ENCODE data around the gene NRXN3. TPM values are rescaled to one million over a fixed set of nuclear protein-coding genes. Genes with fewer than 3 reads are reported as not detected.

Gene NRXN3
- total RNA-seq, 4 donors from 2014 or later = 0.04 to 0.16 TPM; not detected in 2

GRCh38 chr14:79698298-79698711 lies 1528.1 kb downstream of the NRXN3 start:
- Histone ChIP-seq H3K4me1 (peaks cover 0 to 5% of the 10 kb centered on the region in 2 donors), H3K27ac (no peak overlapping the region), H3K27me3 (no peaks in the 10 kb centered on the region), H3K36me3 (no peaks in the 10 kb centered on the region), H3K9me3 (no peaks in the 10 kb centered on the region), H3K4me3 (no peak overlapping the region)
- in situ Hi-C loops (cut with MboI; ENCODE audit: low sequenced_read_pairs in 4 of 4) (no loop called here), intact Hi-C loops (cut with DNase I; ENCODE audit: low total_unique reads) (no loop called here)
- ATAC-seq = no peak
- no peak for DNase-seq
- TF ChIP-seq POLR2A (IDR thresholded peaks at IDR 0.05) (no peak), CTCF (IDR thresholded peaks at IDR 0.05 in 4 of 5, conservative IDR thresholded peaks at IDR 0.05 in 1 of 5) (no peak)

- no peak overlapping the region for H3K27ac ChIP-seq
- no peak overlapping the region for H3K4me3 ChIP-seq
- ATAC-seq (no peak), DNase-seq (no peak)
- in situ Hi-C loops (cut with MboI; ENCODE audit: low sequenced_read_pairs in 4 of 4) (no loop called here), intact Hi-C loops (cut with DNase I; ENCODE audit: low total_unique reads) (no loop called here)
- H3K36me3 ChIP-seq = no peaks in the 10 kb centered on the region
- H3K27me3 ChIP-seq = no peaks in the 10 kb centered on the region
- H3K9me3 ChIP-seq = no peaks in the 10 kb centered on the region
- TF ChIP-seq POLR2A (IDR thresholded peaks at IDR 0.05) (no peak), CTCF (IDR thresholded peaks at IDR 0.05 in 4 of 5, conservative IDR thresholded peaks at IDR 0.05 in 1 of 5) (no peak)
- H3K4me1 ChIP-seq = peaks cover 0 to under 1% of the 10 kb centered on the region in 2 donors
Observed at GRCh38 chr14:79699206-79699605, 1529.0 kb downstream of the NRXN3 start.

GRCh38 chr14:79701371-79701770 lies 1531.2 kb downstream of the NRXN3 start:
- H3K27ac ChIP-seq = no peak overlapping the region
- DNase-seq (no peak), ATAC-seq (no peak)
- H3K36me3 ChIP-seq = no peaks in the 10 kb centered on the region
- in situ Hi-C loops (cut with MboI; ENCODE audit: low sequenced_read_pairs in 4 of 4) = no loop called here
- H3K4me1 ChIP-seq = peaks cover 0 to 3% of the 10 kb centered on the region in 2 donors
- H3K27me3 ChIP-seq = no peaks in the 10 kb centered on the region
- intact Hi-C loops (cut with DNase I; ENCODE audit: low total_unique reads) = no loop called here
- no peak overlapping the region for H3K4me3 ChIP-seq
- TF ChIP-seq POLR2A (IDR thresholded peaks at IDR 0.05) (no peak), CTCF (IDR thresholded peaks at IDR 0.05 in 4 of 5, conservative IDR thresholded peaks at IDR 0.05 in 1 of 5) (no peak)
- no peaks in the 10 kb centered on the region for H3K9me3 ChIP-seq

GRCh38 chr14:79702197-79702596 lies 1532.0 kb downstream of the NRXN3 start:
- Histone ChIP-seq H3K27ac (no peak overlapping the region), H3K9me3 (no peaks in the 10 kb centered on the region), H3K27me3 (no peaks in the 10 kb centered on the region), H3K4me3 (no peak overlapping the region), H3K36me3 (no peaks in the 10 kb centered on the region), H3K4me1 (peaks cover 0 to 3% of the 10 kb centered on the region in 2 donors)
- in situ Hi-C loops (cut with MboI; ENCODE audit: low sequenced_read_pairs in 4 of 4) = no loop called here
- TF ChIP-seq POLR2A (IDR thresholded peaks at IDR 0.05) (no peak), CTCF (IDR thresholded peaks at IDR 0.05 in 4 of 5, conservative IDR thresholded peaks at IDR 0.05 in 1 of 5) (no peak)
- DNase-seq = no peak
- no peak for ATAC-seq
- intact Hi-C loops (cut with DNase I; ENCODE audit: low total_unique reads) = no loop called here

- no peaks in the 10 kb centered on the region for H3K9me3 ChIP-seq
- H3K36me3 ChIP-seq = no peaks in the 10 kb centered on the region
- TF ChIP-seq POLR2A (IDR thresholded peaks at IDR 0.05) = no peak
- TF ChIP-seq CTCF (IDR thresholded peaks at IDR 0.05 in 4 of 5, conservative IDR thresholded peaks at IDR 0.05 in 1 of 5) = no peak
- ATAC-seq (no peak), DNase-seq (no peak)
- H3K4me3 ChIP-seq = no peak overlapping the region
- H3K4me1 ChIP-seq = peaks cover 0 to 3% of the 10 kb centered on the region in 2 donors
- H3K27ac ChIP-seq = no peak overlapping the region
- intact Hi-C loops (cut with DNase I; ENCODE audit: low total_unique reads) (no loop called here), in situ Hi-C loops (cut with MboI; ENCODE audit: low sequenced_read_pairs in 4 of 4) (no loop called here)
- H3K27me3 ChIP-seq = no peaks in the 10 kb centered on the region
Observed at GRCh38 chr14:79703209-79703608, 1533.0 kb downstream of the NRXN3 start.
